AG04450 (cell line): Measurements from ENCODE around the gene TMEM131L. TPM values are rescaled to one million over a fixed set of nuclear protein-coding genes. Genes with fewer than 3 reads are reported as not detected.

Source experiments
- CTCF ChIA-PET: fragments of 300-600, 350-600 bp; formaldehyde crosslinking; extraction: SDS; loops from one replicate; lab custom pipeline; 2022; ENCODE audit warnings: antibody characterized with exemption, inconsistent platforms; lab: Charles Lee
- POLR2A ChIA-PET: fragments of 350-600 bp; formaldehyde crosslinking; extraction: SDS; loops from one replicate; lab custom pipeline; 2021; ENCODE audit warnings: antibody characterized with exemption, inconsistent platforms; lab: Yijun Ruan, JAX
- DNase-seq: peaks from one replicate; pipeline ENCODE4 v3.0.0-alpha.2; 2011; ENCODE audit warnings: low read depth, low spot score
- H3K27ac ChIP-seq: one replicate; pipeline ENCODE4 v1.5.1; 2012; ENCODE audit warnings: low read depth, low read length, control low read depth
- H3K27me3 ChIP-seq: one replicate; pipeline ENCODE4 v1.6.0; 2012; ENCODE audit warnings: low read length; ENCODE audit not compliant: control insufficient read depth, insufficient read depth
- H3K4me3 ChIP-seq: 2 replicates; pipeline ENCODE4 v1.5.1; 2011; ENCODE audit warnings: mild to moderate bottlenecking, low read depth, low read length, control low read depth
- H3K9me3 ChIP-seq: 2 replicates; pipeline ENCODE4 v1.5.1; 2012; ENCODE audit warnings: low read length; ENCODE audit not compliant: control insufficient read depth, insufficient read depth
- polyA plus RNA-seq: library from polyadenylated mRNA; depleted of rRNA; stranded (reverse); fragments of >200 nt; gene quantifications from 2 replicates; pipeline ENCODE4 v1.2.3, GENCODE V29; 2011
- TF ChIP-seq, protein P1 (sequence below): IDR thresholded peaks from 2 replicates; pipeline ENCODE4 v1.5.1; 2011; ENCODE audit warnings: low read depth, low read length, control low read depth, inconsistent platforms

TMEM131L gene
- polyA plus RNA-seq, 1 experiment: 15.5 TPM

DNA sequence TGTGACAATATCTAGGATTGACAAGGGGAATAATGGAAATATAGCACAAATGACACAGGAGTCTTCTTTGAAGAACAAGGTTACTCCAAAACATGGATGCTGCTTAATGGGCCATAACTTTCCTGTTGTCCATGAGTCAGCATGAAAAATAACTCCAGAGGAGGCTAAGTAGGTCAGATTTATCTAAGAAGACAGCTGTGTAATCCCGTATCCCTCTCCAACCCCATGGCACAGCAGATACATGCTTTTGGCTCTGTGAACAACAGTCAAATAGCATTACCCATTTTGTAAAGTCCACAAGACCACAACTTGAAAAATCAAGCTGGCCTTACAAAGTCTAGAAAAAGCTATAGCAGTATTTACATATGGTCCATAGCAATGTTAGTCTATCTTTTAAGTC, 2.1 kb upstream of the TMEM131L start:
- Histone ChIP-seq H3K27me3 (no peaks in the 10 kb centered on the region), H3K27ac (no peak overlapping the region), H3K9me3 (no peaks in the 10 kb centered on the region; the same call in 1 of the 2 replicates), H3K4me3 (no peak overlapping the region)
- ChIA-PET POLR2A (no interaction called here), CTCF (interaction anchor here (0.6 to 2.9 kb wide), 3 partner anchors 110 to 120 kb away, joined by 3 to 26 read pairs (median 3); partner anchors contain the start of gene MND1)
- no peak for DNase-seq
- TF ChIP-seq, protein P1, sequence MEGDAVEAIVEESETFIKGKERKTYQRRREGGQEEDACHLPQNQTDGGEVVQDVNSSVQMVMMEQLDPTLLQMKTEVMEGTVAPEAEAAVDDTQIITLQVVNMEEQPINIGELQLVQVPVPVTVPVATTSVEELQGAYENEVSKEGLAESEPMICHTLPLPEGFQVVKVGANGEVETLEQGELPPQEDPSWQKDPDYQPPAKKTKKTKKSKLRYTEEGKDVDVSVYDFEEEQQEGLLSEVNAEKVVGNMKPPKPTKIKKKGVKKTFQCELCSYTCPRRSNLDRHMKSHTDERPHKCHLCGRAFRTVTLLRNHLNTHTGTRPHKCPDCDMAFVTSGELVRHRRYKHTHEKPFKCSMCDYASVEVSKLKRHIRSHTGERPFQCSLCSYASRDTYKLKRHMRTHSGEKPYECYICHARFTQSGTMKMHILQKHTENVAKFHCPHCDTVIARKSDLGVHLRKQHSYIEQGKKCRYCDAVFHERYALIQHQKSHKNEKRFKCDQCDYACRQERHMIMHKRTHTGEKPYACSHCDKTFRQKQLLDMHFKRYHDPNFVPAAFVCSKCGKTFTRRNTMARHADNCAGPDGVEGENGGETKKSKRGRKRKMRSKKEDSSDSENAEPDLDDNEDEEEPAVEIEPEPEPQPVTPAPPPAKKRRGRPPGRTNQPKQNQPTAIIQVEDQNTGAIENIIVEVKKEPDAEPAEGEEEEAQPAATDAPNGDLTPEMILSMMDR: no peak

- Histone ChIP-seq H3K9me3 (no peaks in the 10 kb centered on the region; the same call in 1 of the 2 replicates), H3K27ac (no peak overlapping the region), H3K27me3 (no peaks in the 10 kb centered on the region), H3K4me3 (peak overlapping the region; percentile 67)
- ChIA-PET POLR2A (interaction anchor here (0.6 to 1.9 kb wide), 11 partner anchors 17 to 322 kb away, joined by 3 to 8 read pairs (median 5); no protein-coding TSS in a partner anchor), CTCF (interaction anchor here (0.5 to 2.9 kb wide), 10 partner anchors 13 to 147 kb away, joined by 3 to 26 read pairs (median 4); no protein-coding TSS in a partner anchor)
- DNase-seq: no peak
- TF ChIP-seq, protein P1: no peak
Measured at GRCh38 chr4:153465140-153465539, 1.0 kb upstream of the TMEM131L start.

- DNase-seq: no peak
- no peaks in the 10 kb centered on the region; the same call in 1 of the 2 replicates for H3K9me3 ChIP-seq
- ChIA-PET CTCF (interaction anchor here (0.5 to 2.9 kb wide), 12 partner anchors 10 to 148 kb away, joined by 3 to 26 read pairs (median 4); no protein-coding TSS in a partner anchor), POLR2A (interaction anchor here (0.6 to 1.9 kb wide), 11 partner anchors 17 to 323 kb away, joined by 3 to 8 read pairs (median 5); no protein-coding TSS in a partner anchor)
- H3K27ac ChIP-seq: no peak overlapping the region
- peak overlapping the region; percentile 67 for H3K4me3 ChIP-seq
- no peaks in the 10 kb centered on the region for H3K27me3 ChIP-seq
- TF ChIP-seq, protein P1: peak; percentile 31
Measured at GRCh38 chr4:153465615-153466080, 512 bp upstream of the TMEM131L start.

GRCh38 chr4:153466949-153467896, 1.1 kb downstream of the TMEM131L start:
- no peak overlapping the region for H3K27ac ChIP-seq
- POLR2A ChIA-PET: interaction anchor here (1.9 kb wide), 1 partner anchor 19 kb away, joined by 7 read pairs; no protein-coding TSS in a partner anchor

More at GRCh38 chr4:153466949-153467896, 1.1 kb downstream of the TMEM131L start:
- DNase-seq: no peak
- TF ChIP-seq, protein P1: no peak
- Histone ChIP-seq H3K27me3 (no peaks in the 10 kb centered on the region), H3K4me3 (peak overlapping the region; percentile 89), H3K9me3 (no peaks in the 10 kb centered on the region; the same call in 1 of the 2 replicates)
- CTCF ChIA-PET: interaction anchor here (0.6 to 2.9 kb wide), 9 partner anchors 8 to 164 kb away, joined by 3 to 26 read pairs (median 5); no protein-coding TSS in a partner anchor
